ENCODE measurements around the gene RNF152.

- TF ChIP-seq POLR2AphosphoS5 (IDR thresholded peaks at IDR 0.05; ENCODE audit: low read depth, low read length), result no peak
- TF ChIP-seq TOE1 (CRISPR knock-in tag; IDR thresholded peaks at IDR 0.05), result no peak
- no peak for TF ChIP-seq ZNF256 (CRISPR knock-in tag; conservative IDR thresholded peaks at IDR 0.05)
- no peak for TF ChIP-seq ZKSCAN8 (CRISPR knock-in tag; IDR thresholded peaks at IDR 0.05; ENCODE audit: borderline replicate concordance)
- no peak for TF ChIP-seq CTCF (CRISPR knock-in tag; IDR thresholded peaks at IDR 0.05)
- no peak for TF ChIP-seq ZSCAN29 (CRISPR knock-in tag; conservative IDR thresholded peaks at IDR 0.05)
These were observed 15.9 kb downstream of the RNF152 start for GRCh38 chr18:61876899-61877298.
